ENCODE data around the gene SENP3. TPM values are rescaled to one million over a fixed set of nuclear protein-coding genes. Genes with fewer than 3 reads are reported as not detected.

The SENP3 gene
- total RNA-seq, 1 experiment from 2014 or later, result 52.0 TPM

DNA sequence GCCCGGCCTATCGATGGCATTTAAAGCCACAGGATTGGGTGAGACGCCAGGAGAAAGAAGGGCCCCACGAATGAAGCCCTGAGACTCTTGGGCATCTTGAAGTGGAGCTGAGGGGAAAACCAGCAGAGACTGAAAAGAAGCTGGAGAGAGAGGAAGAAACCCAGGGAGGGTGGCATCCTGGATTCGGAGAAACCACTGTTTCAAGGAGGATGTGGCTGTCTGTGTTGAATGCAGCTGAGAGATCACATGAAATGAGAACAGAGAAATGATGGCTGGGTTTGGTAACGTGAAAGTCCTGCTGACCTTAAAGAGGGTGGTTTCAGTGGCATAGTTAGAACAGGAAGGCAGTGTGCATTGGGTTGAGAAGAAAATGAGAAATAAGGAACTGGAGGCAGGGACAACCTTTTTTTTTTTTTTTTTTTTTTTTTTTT lies 9.1 kb upstream of the SENP3 start:
- peaks cover 12% of the 10 kb centered on the region for H3K36me3 Mint-ChIP-seq (ENCODE audit: insufficient read depth, unreplicated experiment)
- DNase-seq, result no peak
- H3K9me3 Mint-ChIP-seq (ENCODE audit: low read depth, unreplicated experiment), result no peaks in the 10 kb centered on the region
- CTCF ChIA-PET, result no interaction called here
- H3K27me3 Mint-ChIP-seq (ENCODE audit: unreplicated experiment), result no peaks in the 10 kb centered on the region
- no peak overlapping the region for H3K27ac Mint-ChIP-seq (ENCODE audit: unreplicated experiment)
- BruUV-seq (replicated peaks), result no TSS peak
- peaks cover 26% of the 10 kb centered on the region for H3K4me1 Mint-ChIP-seq (ENCODE audit: low read depth, unreplicated experiment)
- intact Hi-C loops (cut with micrococcal nuclease; ENCODE audit: unreplicated experiment), result no loop called here
- TF ChIP-seq, protein P1, sequence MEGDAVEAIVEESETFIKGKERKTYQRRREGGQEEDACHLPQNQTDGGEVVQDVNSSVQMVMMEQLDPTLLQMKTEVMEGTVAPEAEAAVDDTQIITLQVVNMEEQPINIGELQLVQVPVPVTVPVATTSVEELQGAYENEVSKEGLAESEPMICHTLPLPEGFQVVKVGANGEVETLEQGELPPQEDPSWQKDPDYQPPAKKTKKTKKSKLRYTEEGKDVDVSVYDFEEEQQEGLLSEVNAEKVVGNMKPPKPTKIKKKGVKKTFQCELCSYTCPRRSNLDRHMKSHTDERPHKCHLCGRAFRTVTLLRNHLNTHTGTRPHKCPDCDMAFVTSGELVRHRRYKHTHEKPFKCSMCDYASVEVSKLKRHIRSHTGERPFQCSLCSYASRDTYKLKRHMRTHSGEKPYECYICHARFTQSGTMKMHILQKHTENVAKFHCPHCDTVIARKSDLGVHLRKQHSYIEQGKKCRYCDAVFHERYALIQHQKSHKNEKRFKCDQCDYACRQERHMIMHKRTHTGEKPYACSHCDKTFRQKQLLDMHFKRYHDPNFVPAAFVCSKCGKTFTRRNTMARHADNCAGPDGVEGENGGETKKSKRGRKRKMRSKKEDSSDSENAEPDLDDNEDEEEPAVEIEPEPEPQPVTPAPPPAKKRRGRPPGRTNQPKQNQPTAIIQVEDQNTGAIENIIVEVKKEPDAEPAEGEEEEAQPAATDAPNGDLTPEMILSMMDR (IDR thresholded peaks at IDR 0.05; ENCODE audit: unreplicated experiment), result no peak
- no peak overlapping the region for H3K4me3 Mint-ChIP-seq (ENCODE audit: low read depth, unreplicated experiment)

DNA sequence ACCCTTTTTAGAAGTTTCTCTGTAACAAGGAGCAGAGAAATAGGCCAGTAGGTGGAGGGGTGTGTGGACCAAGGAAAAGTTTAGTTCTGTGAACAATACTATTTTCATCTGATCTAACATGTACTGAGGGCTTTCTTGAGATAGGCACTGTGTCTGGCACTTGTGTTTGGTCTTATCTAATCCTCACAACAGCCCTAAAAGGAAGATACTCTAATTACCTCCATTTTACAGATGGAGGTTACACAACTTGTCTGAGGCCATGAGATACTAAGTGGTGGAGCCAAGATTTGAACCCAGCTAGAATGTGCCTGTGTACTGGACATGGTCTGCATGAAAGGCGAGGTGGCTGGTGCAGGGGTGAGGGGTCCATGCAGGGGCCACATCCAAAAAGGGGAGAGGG lies 8.4 kb upstream of the SENP3 start:
- Mint-ChIP-seq H3K4me3 (ENCODE audit: low read depth, unreplicated experiment) (no peak overlapping the region), H3K9me3 (ENCODE audit: low read depth, unreplicated experiment) (no peaks in the 10 kb centered on the region), H3K27ac (ENCODE audit: unreplicated experiment) (no peak overlapping the region), H3K27me3 (ENCODE audit: unreplicated experiment) (no peaks in the 10 kb centered on the region), H3K36me3 (ENCODE audit: insufficient read depth, unreplicated experiment) (peaks cover 19% of the 10 kb centered on the region), H3K4me1 (ENCODE audit: low read depth, unreplicated experiment) (peaks cover 34% of the 10 kb centered on the region)
- CTCF ChIA-PET, result no interaction called here
- no peak for DNase-seq
- intact Hi-C loops (cut with micrococcal nuclease; ENCODE audit: unreplicated experiment), result no loop called here
- TF ChIP-seq, protein P1 (IDR thresholded peaks at IDR 0.05; ENCODE audit: unreplicated experiment), result no peak
- BruUV-seq (replicated peaks), result no TSS peak

DNA sequence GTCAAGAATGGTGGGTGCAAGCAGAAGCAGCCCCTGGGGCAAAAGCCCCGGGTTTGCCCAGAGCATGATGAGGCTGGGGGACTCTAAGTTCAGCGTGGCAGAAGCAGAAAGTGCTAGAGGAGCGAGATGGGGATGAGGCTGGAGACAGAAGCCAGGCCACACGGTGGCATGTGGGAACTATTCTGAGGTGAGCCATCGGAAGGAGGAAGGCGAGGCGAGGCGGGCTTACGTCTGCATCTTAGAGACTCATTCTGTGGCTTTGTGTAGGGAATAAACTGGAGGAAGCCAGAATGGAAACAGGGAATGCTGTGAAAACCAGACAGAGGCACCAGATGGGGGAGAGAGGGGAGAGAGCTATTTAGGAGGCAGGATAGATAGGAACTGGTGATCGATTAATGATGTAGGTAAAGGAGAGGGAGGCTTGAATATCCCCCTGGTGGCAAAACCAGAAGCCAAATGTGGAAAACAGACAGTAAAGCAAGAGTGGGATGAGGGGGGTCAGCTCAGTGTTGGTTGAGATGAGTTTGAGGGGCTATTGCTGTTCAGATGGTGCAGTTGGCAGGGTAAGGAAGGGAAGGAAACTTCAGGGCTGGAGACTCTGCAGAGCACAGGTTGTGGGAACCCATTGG lies 6.3 kb upstream of the SENP3 start:
- intact Hi-C loops (cut with micrococcal nuclease; ENCODE audit: unreplicated experiment), result no loop called here

DNA sequence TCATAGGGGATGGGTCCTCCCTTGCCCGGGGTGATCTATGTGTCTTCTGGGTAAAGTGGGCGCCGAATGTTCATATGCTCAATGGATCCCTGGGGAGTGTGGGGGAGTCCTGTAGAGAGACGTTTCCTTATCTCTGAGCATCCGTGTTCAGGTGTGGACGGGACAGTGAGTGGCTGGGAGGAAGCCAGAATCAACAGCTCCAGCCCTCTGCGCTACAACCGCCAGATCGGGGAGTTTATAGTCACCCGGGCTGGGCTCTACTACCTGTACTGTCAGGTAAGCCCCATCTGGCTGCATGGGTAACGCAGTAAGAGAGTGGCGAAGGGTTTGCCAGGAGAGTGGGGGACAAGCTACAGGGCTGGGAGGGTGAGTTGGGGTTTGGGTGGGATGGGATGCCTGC lies 5.1 kb upstream of the SENP3 start:
- H3K36me3 Mint-ChIP-seq (ENCODE audit: insufficient read depth, unreplicated experiment), result peaks cover 52% of the 10 kb centered on the region
- peaks cover 55% of the 10 kb centered on the region for H3K4me1 Mint-ChIP-seq (ENCODE audit: low read depth, unreplicated experiment)
- no peak overlapping the region for H3K4me3 Mint-ChIP-seq (ENCODE audit: low read depth, unreplicated experiment)
- H3K9me3 Mint-ChIP-seq (ENCODE audit: low read depth, unreplicated experiment), result no peaks in the 10 kb centered on the region
- CTCF ChIA-PET, result interaction anchor here (0.6 kb wide), 2 partner anchors 41 to 181 kb away, joined by 3 to 6 read pairs; no protein-coding TSS in a partner anchor
- no TSS peak for BruUV-seq (replicated peaks)
- DNase-seq, result no peak
- TF ChIP-seq, protein P1 (IDR thresholded peaks at IDR 0.05; ENCODE audit: unreplicated experiment), result no peak
- intact Hi-C loops (cut with micrococcal nuclease; ENCODE audit: unreplicated experiment), result no loop called here
- H3K27me3 Mint-ChIP-seq (ENCODE audit: unreplicated experiment), result no peaks in the 10 kb centered on the region
- H3K27ac Mint-ChIP-seq (ENCODE audit: unreplicated experiment), result no peak overlapping the region

More for the DNA sequence above, 6.3 kb upstream of the SENP3 start:
- Mint-ChIP-seq H3K27ac (ENCODE audit: unreplicated experiment) (peak overlapping the region; percentile 6), H3K27me3 (ENCODE audit: unreplicated experiment) (no peaks in the 10 kb centered on the region), H3K36me3 (ENCODE audit: insufficient read depth, unreplicated experiment) (peaks cover 40% of the 10 kb centered on the region), H3K4me1 (ENCODE audit: low read depth, unreplicated experiment) (peaks cover 45% of the 10 kb centered on the region), H3K9me3 (ENCODE audit: low read depth, unreplicated experiment) (no peaks in the 10 kb centered on the region), H3K4me3 (ENCODE audit: low read depth, unreplicated experiment) (no peak overlapping the region)
- no TSS peak for BruUV-seq (replicated peaks)
- CTCF ChIA-PET, result interaction anchor here (0.6 kb wide), 1 partner anchor 33 kb away, joined by 5 read pairs; no protein-coding TSS in a partner anchor
- TF ChIP-seq, protein P1 (IDR thresholded peaks at IDR 0.05; ENCODE audit: unreplicated experiment), result no peak
- no peak for DNase-seq
